Endothelial cell (in vitro differentiated cells): ENCODE data around the gene PARP6. TPM values are rescaled to one million over a fixed set of nuclear protein-coding genes. Genes with fewer than 3 reads are reported as not detected.

Experiments
- DNase-seq: peaks from one replicate; pipeline ENCODE4 v3.0.0; 2021; ENCODE audit warnings: low spot score
- H3K27ac Mint-ChIP-seq: one replicate; pipeline ENCODE4 v1.8.0; 2021; ENCODE audit warnings: mixed read lengths, inconsistent platforms; ENCODE audit not compliant: unreplicated experiment
- H3K27me3 Mint-ChIP-seq: one replicate; pipeline ENCODE4 v1.8.0; 2021; ENCODE audit warnings: mild to moderate bottlenecking, moderate library complexity, mixed read lengths, inconsistent platforms; ENCODE audit not compliant: unreplicated experiment
- H3K36me3 Mint-ChIP-seq: one replicate; pipeline ENCODE4 v1.8.0; 2021; ENCODE audit warnings: mild to moderate bottlenecking, low read depth, mixed read lengths, inconsistent platforms; ENCODE audit not compliant: unreplicated experiment
- H3K4me1 Mint-ChIP-seq: one replicate; pipeline ENCODE4 v1.8.0; 2021; ENCODE audit warnings: mild to moderate bottlenecking, mixed read lengths, inconsistent platforms; ENCODE audit not compliant: unreplicated experiment
- H3K4me3 Mint-ChIP-seq: one replicate; pipeline ENCODE4 v1.8.0; 2021; ENCODE audit warnings: mild to moderate bottlenecking, mixed read lengths, inconsistent platforms; ENCODE audit not compliant: unreplicated experiment
- H3K9me3 Mint-ChIP-seq: one replicate; pipeline ENCODE4 v1.8.0; 2021; ENCODE audit warnings: mixed read lengths, inconsistent platforms; ENCODE audit not compliant: unreplicated experiment
- CTCF ChIP-seq: fragments of 200-600 bp; sonication (generic); IDR thresholded peaks from one replicate; pipeline ENCODE4 v1.5.0; 2021; ENCODE audit warnings: antibody characterized with exemption; ENCODE audit not compliant: unreplicated experiment
- total RNA-seq: library from RNA; stranded (reverse); fragmentation: NEBNext Ultra II Directional; extraction: Animal tissue kit (Norgen Biotek cat#: 25700); gene quantifications from one replicate; pipeline ENCODE4 v1.2.1, GENCODE V29; 2021; ENCODE audit not compliant: unreplicated experiment

The PARP6 gene
- total RNA-seq, 1 donor from 2014 or later, result 77.4 TPM

GRCh38 chr15:72202302-72202701, 70.1 kb downstream of the PARP6 start:
- H3K27ac Mint-ChIP-seq, result no peak overlapping the region
- no peak for DNase-seq
- no peak for TF ChIP-seq CTCF
- H3K9me3 Mint-ChIP-seq, result no peaks in the 10 kb centered on the region
- peaks cover 64% of the 10 kb centered on the region for H3K36me3 Mint-ChIP-seq
- H3K4me1 Mint-ChIP-seq, result peaks cover 4% of the 10 kb centered on the region
- peaks cover 10% of the 10 kb centered on the region for H3K27me3 Mint-ChIP-seq
- H3K4me3 Mint-ChIP-seq, result no peak overlapping the region

DNA sequence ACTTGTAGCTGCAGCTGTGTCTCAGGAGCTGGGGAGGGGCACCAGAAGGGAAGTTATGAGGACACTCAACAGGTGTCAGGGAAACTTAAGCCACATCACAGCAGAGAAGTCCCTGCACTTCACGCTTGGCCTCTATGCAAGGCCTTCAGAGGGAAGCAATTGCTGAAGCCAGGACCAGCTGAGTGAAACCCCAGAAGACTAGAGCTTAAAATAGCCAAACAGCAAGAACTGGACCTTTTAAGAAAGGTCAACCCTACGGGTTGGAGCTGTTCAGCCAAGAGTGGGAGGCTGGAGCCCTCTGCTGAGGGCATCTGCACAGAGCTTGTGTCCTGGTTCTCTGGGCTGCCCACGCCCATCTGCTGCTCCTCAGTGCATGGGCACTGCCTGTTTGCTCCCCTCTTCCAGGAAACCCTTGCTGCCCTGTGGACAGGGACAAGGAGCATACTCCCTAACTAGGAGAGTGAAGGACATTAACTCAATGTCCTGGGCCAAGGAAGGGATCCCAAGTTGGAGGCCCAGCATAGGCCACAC, 70.9 kb downstream of the PARP6 start:
- DNase-seq, result no peak
- TF ChIP-seq CTCF, result no peak
- H3K27ac Mint-ChIP-seq, result no peak overlapping the region
- H3K36me3 Mint-ChIP-seq, result peaks cover 57% of the 10 kb centered on the region
- peaks cover 13% of the 10 kb centered on the region for H3K27me3 Mint-ChIP-seq
- H3K4me1 Mint-ChIP-seq, result peaks cover 4% of the 10 kb centered on the region
- H3K9me3 Mint-ChIP-seq, result no peaks in the 10 kb centered on the region
- H3K4me3 Mint-ChIP-seq, result no peak overlapping the region

DNA sequence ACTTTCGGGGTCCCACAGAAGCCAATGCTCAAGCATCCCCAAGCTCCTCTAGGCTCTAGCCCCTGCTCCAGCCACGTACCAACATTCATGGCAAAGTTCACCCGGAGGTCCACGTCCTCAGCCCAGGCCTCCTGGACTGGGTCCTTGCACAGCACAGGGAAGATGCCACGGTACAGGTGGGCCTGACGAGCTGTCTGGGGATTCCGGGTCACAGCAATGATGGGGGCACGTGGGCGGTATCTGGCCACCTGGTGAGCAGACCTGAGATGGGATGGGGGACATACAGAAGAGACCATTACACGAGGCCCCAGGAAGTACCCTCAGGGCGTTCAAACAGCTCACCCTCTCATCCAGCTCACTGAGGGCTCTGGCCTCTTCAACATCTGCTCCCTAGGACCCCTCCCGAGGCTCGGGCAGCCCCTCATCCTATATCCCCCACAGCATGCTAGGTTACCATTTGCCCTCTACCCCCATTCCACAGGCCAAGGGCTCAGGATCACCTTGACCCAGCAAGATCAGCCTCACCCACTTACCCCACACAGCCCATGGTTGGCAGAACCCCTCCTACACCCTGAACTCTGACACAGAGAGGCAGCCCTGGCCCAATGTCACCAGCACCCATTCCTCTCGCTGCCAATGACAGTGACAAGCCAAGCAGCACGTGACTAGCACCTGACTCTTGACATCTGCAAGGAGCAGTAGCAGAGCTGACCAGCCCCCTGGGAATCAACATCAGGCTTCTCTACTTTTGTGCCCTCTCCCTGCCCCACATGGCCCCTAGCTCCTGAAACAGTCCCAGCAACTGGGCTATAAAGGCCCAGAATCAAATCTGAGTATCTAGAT, 71.7 kb downstream of the PARP6 start:
- Mint-ChIP-seq H3K36me3 (peaks cover 53% of the 10 kb centered on the region), H3K4me1 (peaks cover 4% of the 10 kb centered on the region), H3K4me3 (peak overlapping the region; percentile 47), H3K27ac (no peak overlapping the region), H3K27me3 (peaks cover 13% of the 10 kb centered on the region), H3K9me3 (no peaks in the 10 kb centered on the region)
- no peak for TF ChIP-seq CTCF
- DNase-seq, result no peak

DNA sequence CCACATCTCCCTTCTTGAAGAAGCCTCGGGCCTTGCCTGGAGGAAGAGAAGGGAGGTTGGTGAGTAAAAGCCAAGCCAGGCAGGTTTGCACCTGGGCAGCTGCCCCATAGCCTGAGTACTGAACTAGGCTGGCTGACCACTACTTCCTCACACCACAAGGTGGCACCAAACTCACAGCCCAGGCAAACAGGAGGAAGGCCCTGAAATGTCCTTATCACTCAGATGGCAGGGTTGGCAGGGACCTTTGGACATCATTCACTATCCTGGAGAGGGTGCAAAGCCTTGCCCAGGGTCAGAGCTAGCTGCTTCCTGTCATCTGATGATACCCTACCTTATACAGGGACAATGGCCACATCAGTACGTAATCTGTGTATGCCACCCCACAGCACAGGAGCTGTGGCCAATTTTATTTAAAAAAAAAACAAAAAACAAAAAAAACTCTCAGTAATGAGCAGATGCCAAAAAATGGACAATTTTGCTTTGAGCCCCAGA, 72.6 kb downstream of the PARP6 start:
- Mint-ChIP-seq H3K4me3 (no peak overlapping the region), H3K27ac (no peak overlapping the region), H3K27me3 (peaks cover 13% of the 10 kb centered on the region), H3K4me1 (peaks cover 4% of the 10 kb centered on the region), H3K36me3 (peaks cover 53% of the 10 kb centered on the region), H3K9me3 (no peaks in the 10 kb centered on the region)
- DNase-seq, result peak; percentile 70
- peak; percentile 76 for TF ChIP-seq CTCF

- Mint-ChIP-seq H3K4me1 (peaks cover 4% of the 10 kb centered on the region), H3K9me3 (no peaks in the 10 kb centered on the region), H3K36me3 (peaks cover 47% of the 10 kb centered on the region), H3K27me3 (peaks cover 13% of the 10 kb centered on the region), H3K27ac (no peak overlapping the region), H3K4me3 (no peak overlapping the region)
- TF ChIP-seq CTCF, result no peak
- DNase-seq, result no peak
These were observed 73.2 kb downstream of the PARP6 start for GRCh38 chr15:72199205-72199515.
